Mesendoderm (in vitro differentiated cells): ENCODE results near the gene PTCH2.
"Not testable (repeated sequence)": the region's sequence is repeated elsewhere in the genome, so short reads cannot be mapped to it uniquely, and the experiment has no call there.

Experiments used
- DNase-seq: peaks from one replicate; pipeline ENCODE4 v3.0.0; 2013
- H2AK5ac ChIP-seq: 2 replicates; pipeline ENCODE4 v1.6.1; 2013; ENCODE audit warnings: low read length, inconsistent platforms
- H2BK120ac ChIP-seq: 2 replicates; pipeline ENCODE4 v1.6.1; 2013; ENCODE audit warnings: low read depth, mild to moderate bottlenecking, low read length, moderate library complexity, mixed read lengths
- H2BK15ac ChIP-seq: replicated peaks from 2 replicates; pipeline ENCODE4 v1.6.1; 2013; ENCODE audit warnings: low read depth, mild to moderate bottlenecking, moderate library complexity
- H2BK5ac ChIP-seq: 2 replicates; pipeline ENCODE4 v1.6.1; 2013; ENCODE audit warnings: low read length, inconsistent platforms
- H3K18ac ChIP-seq: 2 replicates; pipeline ENCODE4 v1.6.1; 2013; ENCODE audit warnings: mild to moderate bottlenecking, low read length, mixed read lengths
- H3K23ac ChIP-seq: one replicate; pipeline ENCODE4 v1.6.1; 2013; ENCODE audit warnings: low read length
- H3K27ac ChIP-seq: 2 replicates; pipeline ENCODE4 v1.5.1; 2013; ENCODE audit warnings: low read depth, mild to moderate bottlenecking, inconsistent platforms, low read length, moderate library complexity
- H3K27me3 ChIP-seq: 2 replicates; pipeline ENCODE4 v1.6.1; 2013; ENCODE audit warnings: low read length, control low read depth, mild to moderate bottlenecking, inconsistent platforms; ENCODE audit not compliant: insufficient read depth, poor library complexity
- H3K36me3 ChIP-seq: 2 replicates; pipeline ENCODE4 v1.6.1; 2013; ENCODE audit warnings: low read length, inconsistent platforms; ENCODE audit not compliant: control insufficient read depth, insufficient read depth
- H3K4ac ChIP-seq: one replicate; pipeline ENCODE4 v1.6.1; 2013; ENCODE audit warnings: low read depth, mild to moderate bottlenecking, low read length, moderate library complexity
- H3K4me1 ChIP-seq: 2 replicates; pipeline ENCODE4 v1.6.1; 2013; ENCODE audit warnings: low read depth, low read length, inconsistent platforms; ENCODE audit not compliant: control insufficient read depth
- H3K4me2 ChIP-seq: 2 replicates; pipeline ENCODE4 v1.6.1; 2013; ENCODE audit warnings: low read length
- H3K4me3 ChIP-seq: 2 replicates; pipeline ENCODE4 v1.5.1; 2013; ENCODE audit warnings: mild to moderate bottlenecking, low read length
- H3K56ac ChIP-seq: one replicate; pipeline ENCODE4 v1.6.1; 2013; ENCODE audit warnings: low read length
- H3K79me1 ChIP-seq: 2 replicates; pipeline ENCODE4 v1.6.1; 2013; ENCODE audit warnings: low read length, inconsistent platforms
- H3K79me2 ChIP-seq: 2 replicates; pipeline ENCODE4 v1.6.1; 2013; ENCODE audit warnings: mild to moderate bottlenecking, low read length; ENCODE audit not compliant: control insufficient read depth, insufficient read depth
- H3K9ac ChIP-seq: 2 replicates; pipeline ENCODE4 v1.6.1; 2013; ENCODE audit warnings: low read length, inconsistent platforms
- H4K5ac ChIP-seq: one replicate; pipeline ENCODE4 v1.6.1; 2013; ENCODE audit warnings: low read length
- H4K8ac ChIP-seq: one replicate; pipeline ENCODE4 v1.6.1; 2013; ENCODE audit warnings: low read depth, mild to moderate bottlenecking, control low read depth, low read length, moderate library complexity
- WGBS: extraction: QIAGEN DNeasy Blood & Tissue Kit; methylation state at CpG from one replicate; pipeline ENCODE4 v1.1.7; 2013; ENCODE audit warnings: low lambda C conversion rate, missing lambda C conversion rate; ENCODE audit not compliant: insufficient coverage; ENCODE audit errors: extremely low coverage; 5-methylcytosine and 5-hydroxymethylcytosine counted together

Gene PTCH2

GRCh38 chr1:44819608-44820327, 23.3 kb downstream of the PTCH2 start:
- peaks cover 3% of the 10 kb centered on the region for H3K4me1 ChIP-seq
- H2BK120ac ChIP-seq: peak overlapping the region; percentile 96
- no peak overlapping the region for H4K8ac ChIP-seq
- H3K56ac ChIP-seq: peak overlapping the region; percentile 93
- H3K79me1 ChIP-seq: no peaks in the 10 kb centered on the region
- no CpG with 5 or more reads among the region's 33 CpGs for WGBS
- H3K27ac ChIP-seq: peak overlapping the region; percentile 53
- H3K4me2 ChIP-seq: peak overlapping the region; percentile 30
- H3K23ac ChIP-seq: no peak overlapping the region
- no peaks in the 10 kb centered on the region for H3K79me2 ChIP-seq
- H3K4ac ChIP-seq: peak overlapping the region; percentile 92
- DNase-seq: peak; percentile 100
- no peak overlapping the region for H2BK15ac ChIP-seq
- H3K18ac ChIP-seq: peak overlapping the region; percentile 43
- peak overlapping the region; percentile 100 for H2BK5ac ChIP-seq
- H3K27me3 ChIP-seq: no peaks in the 10 kb centered on the region
- no peak overlapping the region for H2AK5ac ChIP-seq
- peak overlapping the region; percentile 74 for H3K9ac ChIP-seq
- H3K4me3 ChIP-seq: peak overlapping the region; percentile 3
- H3K36me3 ChIP-seq: no peaks in the 10 kb centered on the region
- no peak overlapping the region for H4K5ac ChIP-seq

DNA sequence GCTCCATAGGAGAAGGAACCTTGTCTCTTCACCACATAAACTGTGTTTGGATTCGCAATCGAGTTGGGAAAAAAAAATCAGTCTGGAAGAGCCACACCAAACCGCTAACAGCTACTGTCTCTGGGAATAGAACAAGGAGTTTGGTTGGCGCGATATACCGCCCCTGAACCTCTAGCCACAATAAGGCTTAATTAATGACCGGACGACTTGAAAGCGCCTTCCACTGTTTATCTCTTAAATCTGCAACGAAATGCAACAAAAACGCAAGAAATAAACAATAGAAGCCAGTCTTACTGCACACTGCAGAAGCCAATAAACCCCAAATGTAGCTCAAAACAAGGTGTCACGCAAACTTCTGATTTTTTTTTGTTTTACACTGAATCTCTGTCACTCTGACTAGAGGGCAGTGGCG, 23.9 kb downstream of the PTCH2 start:
- Histone ChIP-seq H3K56ac (peak overlapping the region; percentile 69), H3K79me2 (no peaks in the 10 kb centered on the region), H3K4me1 (peaks cover 3% of the 10 kb centered on the region), H3K27me3 (no peaks in the 10 kb centered on the region), H2BK120ac (no peak overlapping the region), H3K4me2 (peak overlapping the region; percentile 7), H3K9ac (peak overlapping the region; percentile 16), H3K18ac (no peak overlapping the region), H2BK5ac (no peak overlapping the region), H4K5ac (no peak overlapping the region), H2AK5ac (no peak overlapping the region), H2BK15ac (no peak overlapping the region), H4K8ac (no peak overlapping the region), H3K4me3 (no peak overlapping the region), H3K23ac (no peak overlapping the region), H3K79me1 (no peaks in the 10 kb centered on the region), H3K4ac (no peak overlapping the region), H3K27ac (no peak overlapping the region), H3K36me3 (no peaks in the 10 kb centered on the region)
- no CpG with 5 or more reads among the region's 13 CpGs for WGBS
- no peak for DNase-seq

- no peak for DNase-seq
- H3K4me3 ChIP-seq: no peak overlapping the region
- H3K23ac ChIP-seq: no peak overlapping the region
- no peak overlapping the region for H3K18ac ChIP-seq
- H3K4ac ChIP-seq: no peak overlapping the region
- H3K27me3 ChIP-seq: no peaks in the 10 kb centered on the region
- no peaks in the 10 kb centered on the region for H3K79me1 ChIP-seq
- no peak overlapping the region for H3K9ac ChIP-seq
- H4K8ac ChIP-seq: no peak overlapping the region
- H3K4me1 ChIP-seq: peaks cover 3% of the 10 kb centered on the region
- H2BK120ac ChIP-seq: no peak overlapping the region
- no CpG with 5 or more reads among the region's 11 CpGs for WGBS
- H4K5ac ChIP-seq: no peak overlapping the region
- H2BK15ac ChIP-seq: no peak overlapping the region
- H3K36me3 ChIP-seq: no peaks in the 10 kb centered on the region
- H3K56ac ChIP-seq: peak overlapping the region; percentile 3
- H3K4me2 ChIP-seq: no peak overlapping the region
- H3K79me2 ChIP-seq: no peaks in the 10 kb centered on the region
- no peak overlapping the region for H2BK5ac ChIP-seq
- no peak overlapping the region for H3K27ac ChIP-seq
- peak overlapping the region; percentile 43 for H2AK5ac ChIP-seq
These were observed 25.1 kb downstream of the PTCH2 start for GRCh38 chr1:44817771-44818495.

DNA sequence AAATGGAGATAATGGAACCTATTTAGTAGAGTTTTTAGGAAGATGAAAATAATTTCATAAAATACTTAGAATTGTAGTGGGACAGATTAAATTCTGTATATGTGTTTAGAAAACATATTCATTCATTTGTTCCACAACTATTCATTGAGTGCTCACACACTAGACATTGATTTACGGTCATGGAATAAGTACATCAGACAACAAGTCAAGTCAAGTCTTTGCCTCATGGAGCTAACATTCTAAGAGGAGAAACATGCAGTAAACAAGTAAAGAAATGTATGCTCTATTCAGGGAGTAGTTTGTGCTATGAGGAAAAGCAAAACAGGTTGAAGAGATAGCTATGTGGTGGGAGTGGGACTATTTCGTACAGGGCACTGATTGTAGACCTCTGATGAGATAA, 25.7 kb downstream of the PTCH2 start:
- Histone ChIP-seq H3K36me3 (no peaks in the 10 kb centered on the region), H3K56ac (no peak overlapping the region), H3K27me3 (no peaks in the 10 kb centered on the region), H4K8ac (no peak overlapping the region), H2AK5ac (peak overlapping the region; percentile 43), H3K4ac (no peak overlapping the region), H2BK120ac (no peak overlapping the region), H2BK15ac (no peak overlapping the region), H2BK5ac (no peak overlapping the region), H3K79me2 (no peaks in the 10 kb centered on the region), H3K4me2 (no peak overlapping the region), H3K23ac (no peak overlapping the region), H3K4me3 (no peak overlapping the region), H3K4me1 (peaks cover 3% of the 10 kb centered on the region), H3K9ac (no peak overlapping the region), H3K27ac (no peak overlapping the region), H3K79me1 (no peaks in the 10 kb centered on the region), H3K18ac (no peak overlapping the region), H4K5ac (no peak overlapping the region)
- no CpG with 5 or more reads among the region's 2 CpGs for WGBS
- DNase-seq: no peak

DNA sequence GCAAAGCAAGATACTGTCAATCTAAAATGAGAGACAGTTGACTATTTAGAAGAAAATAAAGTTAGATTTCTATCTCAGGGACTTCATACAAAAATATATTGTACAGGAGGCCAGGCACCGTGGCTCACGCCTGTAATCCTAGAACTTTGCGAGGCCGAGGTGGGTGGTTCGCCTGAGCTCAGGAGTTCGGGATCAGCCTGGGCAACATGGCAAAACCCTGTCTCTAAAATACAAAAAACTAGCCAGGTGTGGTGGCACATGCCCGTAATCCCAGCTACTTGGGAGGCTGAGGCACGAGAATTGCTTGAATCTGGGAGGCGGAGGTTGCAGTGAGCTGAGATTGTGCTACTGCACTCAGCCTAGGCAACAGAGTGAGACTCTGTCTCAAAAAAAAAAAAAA, 27.1 kb downstream of the PTCH2 start:
- H3K9ac ChIP-seq: not testable (repeated sequence)
- no CpG with 5 or more reads among the region's 9 CpGs for WGBS

More for the DNA sequence above, 27.1 kb downstream of the PTCH2 start:
- H3K4ac ChIP-seq, H4K5ac ChIP-seq, H3K4me2 ChIP-seq, H3K27me3 ChIP-seq, H3K79me1 ChIP-seq, DNase-seq, H2BK15ac ChIP-seq, H4K8ac ChIP-seq, H3K36me3 ChIP-seq, H3K23ac ChIP-seq, H3K4me1 ChIP-seq, H2BK120ac ChIP-seq, H3K79me2 ChIP-seq, H2AK5ac ChIP-seq, H3K27ac ChIP-seq, H3K18ac ChIP-seq, H2BK5ac ChIP-seq, H3K56ac ChIP-seq, H3K4me3 ChIP-seq: not testable (repeated sequence)
